ENCODE data around the gene ATP10D.
A peak's percentile ranks its signal among the peaks of the same experiment; 100 is the strongest.

Gene ATP10D

GRCh38 chr4:47485047-47485692, at the start of gene ATP10D:
TSS of gene ATP10D (plus strand) at chr4:47485275. CDS start at chr4:47512541, 27,266 bp downstream.
- H3K9ac ChIP-seq (ENCODE audit: low read depth, low read length) = peak within 1 kb of the TSS; percentile 75
- no peaks in the 10 kb centered on the region for H3K9me3 ChIP-seq (ENCODE audit: control insufficient read depth, insufficient read depth, low read length)
- peak within 1 kb of the TSS; percentile 86 for H3K4me3 ChIP-seq (ENCODE audit: low read depth, low read length)
- H3K36me3 ChIP-seq (ENCODE audit: control insufficient read depth, insufficient read depth, low read length) = no peaks in the 10 kb centered on the region
- H3K27ac ChIP-seq (ENCODE audit: low read depth, low read length) = peak within 1 kb of the TSS; percentile 38
- H3K4me1 ChIP-seq (ENCODE audit: control insufficient read depth, insufficient read depth, low read length) = no peaks in the 10 kb centered on the region
- peaks cover 6% of the 10 kb centered on the region; the same call in 1 of the 2 replicates for H3K27me3 ChIP-seq (ENCODE audit: control insufficient read depth, insufficient read depth, low read length)

GRCh38 chr4:47442980-47443379, 42.1 kb upstream of the ATP10D start:
- Histone ChIP-seq H3K9me3 (ENCODE audit: control insufficient read depth, insufficient read depth, low read length) (no peaks in the 10 kb centered on the region), H3K9ac (ENCODE audit: low read depth, low read length) (no peak overlapping the region), H3K27ac (ENCODE audit: low read depth, low read length) (no peak overlapping the region), H3K27me3 (ENCODE audit: control insufficient read depth, insufficient read depth, low read length) (no peaks in the 10 kb centered on the region), H3K4me1 (ENCODE audit: control insufficient read depth, insufficient read depth, low read length) (peaks cover 11% of the 10 kb centered on the region), H3K36me3 (ENCODE audit: control insufficient read depth, insufficient read depth, low read length) (no peaks in the 10 kb centered on the region), H3K4me3 (ENCODE audit: low read depth, low read length) (no peak overlapping the region)

- Histone ChIP-seq H3K4me1 (ENCODE audit: control insufficient read depth, insufficient read depth, low read length) (peaks cover 11% of the 10 kb centered on the region), H3K9ac (ENCODE audit: low read depth, low read length) (no peak overlapping the region), H3K36me3 (ENCODE audit: control insufficient read depth, insufficient read depth, low read length) (no peaks in the 10 kb centered on the region), H3K27me3 (ENCODE audit: control insufficient read depth, insufficient read depth, low read length) (no peaks in the 10 kb centered on the region), H3K27ac (ENCODE audit: low read depth, low read length) (no peak overlapping the region), H3K9me3 (ENCODE audit: control insufficient read depth, insufficient read depth, low read length) (no peaks in the 10 kb centered on the region), H3K4me3 (ENCODE audit: low read depth, low read length) (no peak overlapping the region)
Observed at GRCh38 chr4:47444031-47444430, 41.0 kb upstream of the ATP10D start.

GRCh38 chr4:47451657-47452056, 33.4 kb upstream of the ATP10D start:
- Histone ChIP-seq H3K27ac (ENCODE audit: low read depth, low read length) (no peak overlapping the region), H3K27me3 (ENCODE audit: control insufficient read depth, insufficient read depth, low read length) (no peaks in the 10 kb centered on the region), H3K4me1 (ENCODE audit: control insufficient read depth, insufficient read depth, low read length) (no peaks in the 10 kb centered on the region), H3K9me3 (ENCODE audit: control insufficient read depth, insufficient read depth, low read length) (no peaks in the 10 kb centered on the region), H3K4me3 (ENCODE audit: low read depth, low read length) (no peak overlapping the region), H3K9ac (ENCODE audit: low read depth, low read length) (no peak overlapping the region), H3K36me3 (ENCODE audit: control insufficient read depth, insufficient read depth, low read length) (no peaks in the 10 kb centered on the region)

GRCh38 chr4:47462799-47463234, 22.3 kb upstream of the ATP10D start:
- no peaks in the 10 kb centered on the region for H3K36me3 ChIP-seq (ENCODE audit: control insufficient read depth, insufficient read depth, low read length)
- H3K27ac ChIP-seq (ENCODE audit: low read depth, low read length) = peak overlapping the region; percentile 70
- H3K27me3 ChIP-seq (ENCODE audit: control insufficient read depth, insufficient read depth, low read length) = no peaks in the 10 kb centered on the region
- no peaks in the 10 kb centered on the region for H3K9me3 ChIP-seq (ENCODE audit: control insufficient read depth, insufficient read depth, low read length)
- H3K4me3 ChIP-seq (ENCODE audit: low read depth, low read length) = peak overlapping the region; percentile 88
- peaks cover 10% of the 10 kb centered on the region; the same call in 1 of the 2 replicates for H3K4me1 ChIP-seq (ENCODE audit: control insufficient read depth, insufficient read depth, low read length)
- H3K9ac ChIP-seq (ENCODE audit: low read depth, low read length) = peak overlapping the region; percentile 62

GRCh38 chr4:47463235-47463956, 21.7 kb upstream of the ATP10D start, which contains the start of gene COMMD8:
TSS of gene COMMD8 (minus strand) at chr4:47463702. CDS start at chr4:47463651, 51 bp downstream.
- Histone ChIP-seq H3K27ac (ENCODE audit: low read depth, low read length) (peak within 1 kb of the TSS; percentile 70), H3K9ac (ENCODE audit: low read depth, low read length) (peak within 1 kb of the TSS; percentile 62), H3K9me3 (ENCODE audit: control insufficient read depth, insufficient read depth, low read length) (no peaks in the 10 kb centered on the region), H3K4me3 (ENCODE audit: low read depth, low read length) (peak within 1 kb of the TSS; percentile 88), H3K27me3 (ENCODE audit: control insufficient read depth, insufficient read depth, low read length) (no peaks in the 10 kb centered on the region), H3K4me1 (ENCODE audit: control insufficient read depth, insufficient read depth, low read length) (peaks cover 10% of the 10 kb centered on the region; the same call in 1 of the 2 replicates), H3K36me3 (ENCODE audit: control insufficient read depth, insufficient read depth, low read length) (no peaks in the 10 kb centered on the region)

GRCh38 chr4:47465004-47465403, 20.1 kb upstream of the ATP10D start:
- H3K36me3 ChIP-seq (ENCODE audit: control insufficient read depth, insufficient read depth, low read length) = no peaks in the 10 kb centered on the region
- H3K27ac ChIP-seq (ENCODE audit: low read depth, low read length) = no peak overlapping the region
- H3K9ac ChIP-seq (ENCODE audit: low read depth, low read length) = no peak overlapping the region
- H3K4me1 ChIP-seq (ENCODE audit: control insufficient read depth, insufficient read depth, low read length) = peaks cover 10% of the 10 kb centered on the region; the same call in 1 of the 2 replicates
- H3K4me3 ChIP-seq (ENCODE audit: low read depth, low read length) = no peak overlapping the region
- no peaks in the 10 kb centered on the region for H3K27me3 ChIP-seq (ENCODE audit: control insufficient read depth, insufficient read depth, low read length)
- H3K9me3 ChIP-seq (ENCODE audit: control insufficient read depth, insufficient read depth, low read length) = no peaks in the 10 kb centered on the region

- peaks cover 10% of the 10 kb centered on the region; the same call in 1 of the 2 replicates for H3K4me1 ChIP-seq (ENCODE audit: control insufficient read depth, insufficient read depth, low read length)
- H3K9ac ChIP-seq (ENCODE audit: low read depth, low read length) = no peak overlapping the region
- H3K27me3 ChIP-seq (ENCODE audit: control insufficient read depth, insufficient read depth, low read length) = no peaks in the 10 kb centered on the region
- no peak overlapping the region for H3K4me3 ChIP-seq (ENCODE audit: low read depth, low read length)
- H3K9me3 ChIP-seq (ENCODE audit: control insufficient read depth, insufficient read depth, low read length) = no peaks in the 10 kb centered on the region
- H3K36me3 ChIP-seq (ENCODE audit: control insufficient read depth, insufficient read depth, low read length) = no peaks in the 10 kb centered on the region
- H3K27ac ChIP-seq (ENCODE audit: low read depth, low read length) = no peak overlapping the region
Observed at GRCh38 chr4:47466056-47466785, 18.9 kb upstream of the ATP10D start.

GRCh38 chr4:47468706-47469365, 16.2 kb upstream of the ATP10D start:
- H3K4me1 ChIP-seq (ENCODE audit: control insufficient read depth, insufficient read depth, low read length) = peaks cover 8% of the 10 kb centered on the region
- H3K27ac ChIP-seq (ENCODE audit: low read depth, low read length) = no peak overlapping the region
- H3K9ac ChIP-seq (ENCODE audit: low read depth, low read length) = no peak overlapping the region
- no peaks in the 10 kb centered on the region for H3K9me3 ChIP-seq (ENCODE audit: control insufficient read depth, insufficient read depth, low read length)
- no peaks in the 10 kb centered on the region for H3K36me3 ChIP-seq (ENCODE audit: control insufficient read depth, insufficient read depth, low read length)
- H3K27me3 ChIP-seq (ENCODE audit: control insufficient read depth, insufficient read depth, low read length) = no peaks in the 10 kb centered on the region
- no peak overlapping the region for H3K4me3 ChIP-seq (ENCODE audit: low read depth, low read length)

- no peaks in the 10 kb centered on the region for H3K27me3 ChIP-seq (ENCODE audit: control insufficient read depth, insufficient read depth, low read length)
- H3K9me3 ChIP-seq (ENCODE audit: control insufficient read depth, insufficient read depth, low read length) = no peaks in the 10 kb centered on the region
- H3K4me1 ChIP-seq (ENCODE audit: control insufficient read depth, insufficient read depth, low read length) = peaks cover 6% of the 10 kb centered on the region
- no peak overlapping the region for H3K9ac ChIP-seq (ENCODE audit: low read depth, low read length)
- H3K36me3 ChIP-seq (ENCODE audit: control insufficient read depth, insufficient read depth, low read length) = no peaks in the 10 kb centered on the region
- H3K4me3 ChIP-seq (ENCODE audit: low read depth, low read length) = no peak overlapping the region
- H3K27ac ChIP-seq (ENCODE audit: low read depth, low read length) = no peak overlapping the region
Observed at GRCh38 chr4:47469951-47470350, 15.1 kb upstream of the ATP10D start.
